ENCODE data around the gene HNMT.

DNA sequence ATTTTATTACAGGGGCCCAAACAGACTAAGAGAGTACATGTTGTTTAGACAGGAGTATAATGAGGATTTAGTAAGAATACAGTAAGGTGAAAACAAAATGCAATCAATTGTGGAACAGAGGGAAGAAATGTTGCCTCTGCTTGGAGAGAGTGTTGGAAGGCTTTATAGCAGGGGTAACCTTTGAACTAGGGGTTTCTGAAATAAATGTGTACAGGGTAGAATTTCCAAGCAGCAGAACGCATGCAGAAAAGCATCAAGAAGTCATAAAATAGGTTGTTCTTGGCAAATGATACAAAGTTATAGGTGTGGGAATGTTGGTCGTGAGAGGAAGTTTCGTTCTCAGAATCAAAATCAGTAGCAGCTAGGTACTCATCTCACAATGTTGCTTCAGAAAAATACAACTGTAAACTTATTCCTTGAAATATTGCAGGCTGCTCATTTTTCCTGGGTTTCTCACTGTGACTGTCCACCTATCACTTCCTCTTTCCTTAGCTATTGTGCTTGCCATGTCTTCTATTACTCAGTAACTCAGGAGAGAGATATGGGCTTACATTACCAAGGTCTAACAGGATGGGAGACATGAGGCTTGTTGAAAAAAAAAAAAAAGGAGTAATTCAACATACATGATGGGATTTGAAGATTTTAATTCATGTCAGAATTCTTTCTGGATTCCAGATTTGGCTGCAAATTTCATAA, 17.1 kb upstream of the HNMT start:
- TF ChIP-seq, protein P1, sequence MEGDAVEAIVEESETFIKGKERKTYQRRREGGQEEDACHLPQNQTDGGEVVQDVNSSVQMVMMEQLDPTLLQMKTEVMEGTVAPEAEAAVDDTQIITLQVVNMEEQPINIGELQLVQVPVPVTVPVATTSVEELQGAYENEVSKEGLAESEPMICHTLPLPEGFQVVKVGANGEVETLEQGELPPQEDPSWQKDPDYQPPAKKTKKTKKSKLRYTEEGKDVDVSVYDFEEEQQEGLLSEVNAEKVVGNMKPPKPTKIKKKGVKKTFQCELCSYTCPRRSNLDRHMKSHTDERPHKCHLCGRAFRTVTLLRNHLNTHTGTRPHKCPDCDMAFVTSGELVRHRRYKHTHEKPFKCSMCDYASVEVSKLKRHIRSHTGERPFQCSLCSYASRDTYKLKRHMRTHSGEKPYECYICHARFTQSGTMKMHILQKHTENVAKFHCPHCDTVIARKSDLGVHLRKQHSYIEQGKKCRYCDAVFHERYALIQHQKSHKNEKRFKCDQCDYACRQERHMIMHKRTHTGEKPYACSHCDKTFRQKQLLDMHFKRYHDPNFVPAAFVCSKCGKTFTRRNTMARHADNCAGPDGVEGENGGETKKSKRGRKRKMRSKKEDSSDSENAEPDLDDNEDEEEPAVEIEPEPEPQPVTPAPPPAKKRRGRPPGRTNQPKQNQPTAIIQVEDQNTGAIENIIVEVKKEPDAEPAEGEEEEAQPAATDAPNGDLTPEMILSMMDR (IDR thresholded peaks at IDR 0.05) = no peak
- no peak for TF ChIP-seq ZFX (IDR thresholded peaks at IDR 0.05; ENCODE audit: borderline replicate concordance)

All from 22Rv1 (cell line).